Measurements from ENCODE around the gene S100A7A.

GRCh38 chr1:153443486-153443885, 27.2 kb downstream of the S100A7A start:
- TF ChIP-seq CTCF (IDR thresholded peaks at IDR 0.05) (no peak), EZH2 (IDR thresholded peaks at IDR 0.05; ENCODE audit: borderline replicate concordance, insufficient read depth, low read depth, low read length, poor library complexity, severe bottlenecking) (no peak)

Data from B cell (primary cell).